HEK293 (cell line): ENCODE data around the gene SKA2.

Experiments used
- EGR2 ChIP-seq: fragments of 450-650 bp; formaldehyde crosslinking; IDR thresholded peaks from 2 replicates; pipeline ENCODE4 v1.5.1; 2016; ENCODE audit warnings: low read depth, missing biosample characterization, missing genetic modification characterization
- GLI4 ChIP-seq: fragments of 450-650 bp; formaldehyde crosslinking; IDR thresholded peaks from 2 replicates; pipeline ENCODE4 v1.5.1; 2016; ENCODE audit warnings: missing biosample characterization, missing genetic modification characterization
- INSM2 ChIP-seq: fragments of 450-650 bp; formaldehyde crosslinking; IDR thresholded peaks from 2 replicates; pipeline ENCODE4 v1.5.1; 2016; ENCODE audit warnings: missing biosample characterization, missing genetic modification characterization
- KLF9 ChIP-seq: fragments of 450-650 bp; formaldehyde crosslinking; IDR thresholded peaks from 2 replicates; pipeline ENCODE4 v1.5.1; 2016; ENCODE audit warnings: missing biosample characterization, missing genetic modification characterization, low read depth
- OSR2 ChIP-seq: fragments of 450-650 bp; formaldehyde crosslinking; IDR thresholded peaks from 2 replicates; pipeline ENCODE4 v1.5.1; 2016; ENCODE audit warnings: missing biosample characterization, missing genetic modification characterization
- PATZ1 ChIP-seq: fragments of 450-650 bp; formaldehyde crosslinking; IDR thresholded peaks from 2 replicates; pipeline ENCODE4 v1.5.1; 2016; ENCODE audit warnings: missing biosample characterization, missing genetic modification characterization
- RBAK ChIP-seq: fragments of 450-650 bp; formaldehyde crosslinking; IDR thresholded peaks from 2 replicates; pipeline ENCODE4 v1.5.1; 2016; ENCODE audit warnings: missing biosample characterization, missing genetic modification characterization
- REST ChIP-seq: fragments of 450-650 bp; formaldehyde crosslinking; IDR thresholded peaks from 2 replicates; pipeline ENCODE4 v1.5.1; 2016; ENCODE audit warnings: missing biosample characterization, missing genetic modification characterization
- SCRT1 ChIP-seq: fragments of 450-650 bp; formaldehyde crosslinking; IDR thresholded peaks from 2 replicates; pipeline ENCODE4 v1.5.1; 2016; ENCODE audit warnings: missing biosample characterization, missing genetic modification characterization, borderline replicate concordance
- TSHZ1 ChIP-seq: fragments of 450-650 bp; formaldehyde crosslinking; IDR thresholded peaks from 2 replicates; pipeline ENCODE4 v1.5.1; 2016; ENCODE audit warnings: missing biosample characterization, missing genetic modification characterization, borderline replicate concordance
- ZFP37 ChIP-seq: fragments of 450-650 bp; formaldehyde crosslinking; IDR thresholded peaks from 2 replicates; pipeline ENCODE4 v1.5.1; 2016; ENCODE audit warnings: missing biosample characterization, missing genetic modification characterization
- ZFP41 ChIP-seq: fragments of 450-650 bp; formaldehyde crosslinking; IDR thresholded peaks from 2 replicates; pipeline ENCODE4 v1.5.1; 2016; ENCODE audit warnings: missing biosample characterization, missing genetic modification characterization, borderline replicate concordance
- ZNF174 ChIP-seq: fragments of 450-650 bp; formaldehyde crosslinking; IDR thresholded peaks from 2 replicates; pipeline ENCODE4 v1.5.0; 2017; ENCODE audit warnings: missing biosample characterization, mild to moderate bottlenecking, missing genetic modification characterization
- ZNF426 ChIP-seq: fragments of 450-650 bp; formaldehyde crosslinking; IDR thresholded peaks from 2 replicates; pipeline ENCODE4 v1.5.1; 2017; ENCODE audit warnings: missing biosample characterization, missing genetic modification characterization, mild to moderate bottlenecking, inconsistent platforms, moderate library complexity
- ZNF518A ChIP-seq: fragments of 450-650 bp; formaldehyde crosslinking; conservative IDR thresholded peaks from 2 replicates; pipeline ENCODE4 v1.5.1; 2016; ENCODE audit warnings: low read depth, missing biosample characterization, missing genetic modification characterization
- ZNF544 ChIP-seq: fragments of 450-650 bp; formaldehyde crosslinking; IDR thresholded peaks from 2 replicates; pipeline ENCODE4 v1.5.0; 2017; ENCODE audit warnings: missing biosample characterization, missing genetic modification characterization
- ZNF621 ChIP-seq: fragments of 450-650 bp; formaldehyde crosslinking; IDR thresholded peaks from 2 replicates; pipeline ENCODE4 v1.5.1; 2017; ENCODE audit warnings: missing biosample characterization, missing genetic modification characterization
- ZNF639 ChIP-seq: fragments of 450-650 bp; formaldehyde crosslinking; IDR thresholded peaks from 2 replicates; pipeline ENCODE4 v1.5.1; 2016; ENCODE audit warnings: missing biosample characterization, missing genetic modification characterization
- ZNF664 ChIP-seq: fragments of 450-650 bp; formaldehyde crosslinking; IDR thresholded peaks from 2 replicates; pipeline ENCODE4 v1.5.1; 2016; ENCODE audit warnings: missing biosample characterization, missing genetic modification characterization
- ZNF704 ChIP-seq: fragments of 450-650 bp; formaldehyde crosslinking; IDR thresholded peaks from 2 replicates; pipeline ENCODE4 v1.5.1; 2016; ENCODE audit warnings: missing biosample characterization, missing genetic modification characterization

Gene SKA2

GRCh38 chr17:59155439-59156177, 622 bp upstream of the SKA2 start, which contains the start of gene PRR11 (continued):
- TF ChIP-seq ZNF518A (tag by site-specific recombination) (no peak), ZNF704 (tag by site-specific recombination) (no peak), REST (tag by site-specific recombination) (no peak), ZNF426 (tag by site-specific recombination) (no peak), ZNF621 (no peak), SCRT1 (tag by site-specific recombination) (no peak), ZNF664 (tag by site-specific recombination) (no peak), PATZ1 (0 out of 2 replicates have a peak, but pooled peaks have one; percentile 2), ZFP37 (tag by site-specific recombination) (no peak), ZNF544 (tag by site-specific recombination) (no peak), KLF9 (no peak; the same call in 1 of the 2 replicates), ZNF174 (tag by site-specific recombination) (no peak), INSM2 (no peak), OSR2 (tag by site-specific recombination) (no peak), EGR2 (tag by site-specific recombination) (peak; percentile 70), RBAK (tag by site-specific recombination) (no peak), TSHZ1 (tag by site-specific recombination) (no peak), GLI4 (tag by site-specific recombination) (no peak), ZFP41 (tag by site-specific recombination) (no peak), ZNF639 (tag by site-specific recombination) (no peak)
